Keratinocyte (primary cell): ENCODE data around the gene IKZF1. TPM values are rescaled to one million over a fixed set of nuclear protein-coding genes. Genes with fewer than 3 reads are reported as not detected.

ENCODE experiments used
- DNase-seq: peaks from one replicate; pipeline ENCODE4 v3.0.0-alpha.2; 2011; ENCODE audit warnings: low read depth, missing footprints, low spot score
- FAIRE-seq: peaks from 2 replicates; lab custom pipeline; 2011; peaks lifted over from hg19 to GRCh38; lab: Jason Lieb, UNC
- H2AFZ ChIP-seq: 2 replicates; pipeline ENCODE4 v1.6.0; 2012; ENCODE audit warnings: low read length, control low read depth, inconsistent platforms; ENCODE audit not compliant: control insufficient read depth
- H3K27ac ChIP-seq: 2 replicates; pipeline ENCODE4 v1.5.1; 2011; ENCODE audit warnings: low read length; ENCODE audit not compliant: control insufficient read depth, insufficient read depth
- H3K27me3 ChIP-seq: 3 replicates; pipeline ENCODE4 v1.6.0; 2011; ENCODE audit warnings: low read length; ENCODE audit not compliant: control insufficient read depth, insufficient read depth; ENCODE audit errors: extremely low read depth
- H3K36me3 ChIP-seq, 2 experiments: 2 replicates in 1 of 2; 3 replicates in 1 of 2; pipeline ENCODE4 v1.5.1; 2011; ENCODE audit warnings: low read length in 2 of 2, mild to moderate bottlenecking in 1 of 2; ENCODE audit not compliant: control insufficient read depth in 2 of 2, insufficient read depth in 2 of 2; ENCODE audit errors: extremely low read depth in 1 of 2
- H3K4me1 ChIP-seq: 3 replicates; pipeline ENCODE4 v1.5.1; 2011; ENCODE audit warnings: low read length; ENCODE audit not compliant: control insufficient read depth, insufficient read depth; ENCODE audit errors: extremely low read depth
- H3K4me2 ChIP-seq: 3 replicates; pipeline ENCODE4 v1.6.0; 2011; ENCODE audit warnings: low read depth, low read length; ENCODE audit not compliant: control insufficient read depth, insufficient read depth; ENCODE audit errors: extremely low read depth
- H3K4me3 ChIP-seq, 3 experiments: fragments of 200-600 bp in 1 of 3; sonication (generic) in 1 of 3; 2 replicates in 2 of 3; 3 replicates in 1 of 3; pipeline ENCODE4 v1.5.1; 2011 to 2016; ENCODE audit warnings: low read length in 3 of 3, mild to moderate bottlenecking in 3 of 3, control low read depth in 2 of 3, inconsistent platforms in 1 of 3, low read depth in 1 of 3, mixed read lengths in 1 of 3, mixed run types in 1 of 3, moderate library complexity in 1 of 3; ENCODE audit not compliant: control insufficient read depth in 2 of 3, insufficient read depth in 2 of 3; ENCODE audit errors: extremely low read depth in 1 of 3
- H3K79me2 ChIP-seq: 2 replicates; pipeline ENCODE4 v1.6.0; 2012; ENCODE audit warnings: low read length; ENCODE audit not compliant: control insufficient read depth, insufficient read depth
- H3K9ac ChIP-seq: 3 replicates; pipeline ENCODE4 v1.6.0; 2011; ENCODE audit warnings: low read length; ENCODE audit not compliant: control insufficient read depth, insufficient read depth; ENCODE audit errors: extremely low read depth
- H3K9me1 ChIP-seq: 3 replicates; pipeline ENCODE4 v1.6.0; 2011; ENCODE audit warnings: low read length; ENCODE audit not compliant: control insufficient read depth, insufficient read depth; ENCODE audit errors: extremely low read depth
- H3K9me3 ChIP-seq: 2 replicates; pipeline ENCODE4 v1.5.1; 2012; ENCODE audit warnings: low read depth, low read length; ENCODE audit not compliant: control insufficient read depth
- H4K20me1 ChIP-seq: 3 replicates; pipeline ENCODE4 v1.6.0; 2011; ENCODE audit warnings: low read length; ENCODE audit not compliant: control insufficient read depth, insufficient read depth; ENCODE audit errors: extremely low read depth
- EZH2 ChIP-seq: IDR thresholded peaks from one replicate; pipeline ENCODE4 v1.6.1; 2012; ENCODE audit warnings: inconsistent platforms, mild to moderate bottlenecking, low read length, moderate library complexity
- dilution Hi-C: fragments of 300-500 bp; cut with MboI; formaldehyde crosslinking; loops from one replicate; pipeline ENCODE4 v1.7.0; 2020; ENCODE audit warnings: low sequenced_read_pairs; ENCODE audit not compliant: extremely low pct_ligation_motif_present
- polyA plus RNA-seq, 5 experiments: library from polyadenylated mRNA; depleted of rRNA in 3 of 5; stranded (reverse) in 3 of 5; stranded (forward) in 1 of 5; unstranded in 1 of 5; fragments of >200 nt; gene quantifications; 1 replicate in 1 of 5; 2 replicates in 3 of 5; 3 replicates in 1 of 5; pipeline versions ENCODE4 v1.2.1 to v1.2.3, GENCODE V29; 2011 to 2012; ENCODE audit warnings: missing spikeins in 2 of 5, low read depth in 1 of 5, low replicate concordance in 1 of 5
- TF ChIP-seq, protein P1 (sequence below), 3 experiments: IDR thresholded peaks in 1 of 3; conservative IDR thresholded peaks in 1 of 3; optimal IDR thresholded peaks in 1 of 3; 2 replicates in 2 of 3; 3 replicates in 1 of 3; pipeline versions ENCODE3 to v1.5.1; 2011; ENCODE audit warnings: low read length in 3 of 3, mild to moderate bottlenecking in 3 of 3, moderate library complexity in 2 of 3, control low read depth in 1 of 3, inconsistent platforms in 1 of 3; ENCODE audit not compliant: insufficient read depth in 2 of 3; ENCODE audit errors: extremely low read depth in 1 of 3

IKZF1 gene
- polyA plus RNA-seq, 1 donor (not counting 4 experiments of a cell fraction or from before 2014, with no cell fraction given) = not detected

DNA sequence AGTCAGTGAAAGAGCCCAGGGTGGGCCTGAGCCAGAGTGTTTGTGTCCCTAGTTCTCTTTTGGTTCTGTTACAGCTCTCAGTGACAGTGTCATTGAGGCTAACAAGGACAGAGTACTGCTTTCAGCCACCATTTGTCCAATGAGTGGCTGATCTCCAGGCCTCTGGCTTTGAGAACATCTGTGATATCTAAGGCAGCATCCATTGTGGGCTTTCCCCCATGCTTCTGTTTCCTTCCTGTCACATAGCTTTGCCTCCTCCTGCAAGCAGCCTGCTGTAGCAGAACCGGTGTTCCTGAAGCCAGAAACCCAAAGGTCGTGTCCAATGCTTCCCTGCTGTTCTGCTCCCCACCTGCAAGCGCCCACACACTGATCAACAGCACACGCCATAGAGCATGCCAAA lies 68.4 kb downstream of the IKZF1 start:
- Histone ChIP-seq H3K4me2 (no peak overlapping the region), H3K4me3 (no peak overlapping the region), H3K27ac (no peak overlapping the region), H3K79me2 (no peaks in the 10 kb centered on the region), H3K4me1 (no peaks in the 10 kb centered on the region), H3K9me1 (no peaks in the 10 kb centered on the region), H3K9me3 (peaks cover 2% of the 10 kb centered on the region), H4K20me1 (no peaks in the 10 kb centered on the region), H3K36me3 (no peaks in the 10 kb centered on the region), H2AFZ (no peak overlapping the region), H3K9ac (no peak overlapping the region), H3K27me3 (peaks cover 3% of the 10 kb centered on the region)
- TF ChIP-seq, protein P1, sequence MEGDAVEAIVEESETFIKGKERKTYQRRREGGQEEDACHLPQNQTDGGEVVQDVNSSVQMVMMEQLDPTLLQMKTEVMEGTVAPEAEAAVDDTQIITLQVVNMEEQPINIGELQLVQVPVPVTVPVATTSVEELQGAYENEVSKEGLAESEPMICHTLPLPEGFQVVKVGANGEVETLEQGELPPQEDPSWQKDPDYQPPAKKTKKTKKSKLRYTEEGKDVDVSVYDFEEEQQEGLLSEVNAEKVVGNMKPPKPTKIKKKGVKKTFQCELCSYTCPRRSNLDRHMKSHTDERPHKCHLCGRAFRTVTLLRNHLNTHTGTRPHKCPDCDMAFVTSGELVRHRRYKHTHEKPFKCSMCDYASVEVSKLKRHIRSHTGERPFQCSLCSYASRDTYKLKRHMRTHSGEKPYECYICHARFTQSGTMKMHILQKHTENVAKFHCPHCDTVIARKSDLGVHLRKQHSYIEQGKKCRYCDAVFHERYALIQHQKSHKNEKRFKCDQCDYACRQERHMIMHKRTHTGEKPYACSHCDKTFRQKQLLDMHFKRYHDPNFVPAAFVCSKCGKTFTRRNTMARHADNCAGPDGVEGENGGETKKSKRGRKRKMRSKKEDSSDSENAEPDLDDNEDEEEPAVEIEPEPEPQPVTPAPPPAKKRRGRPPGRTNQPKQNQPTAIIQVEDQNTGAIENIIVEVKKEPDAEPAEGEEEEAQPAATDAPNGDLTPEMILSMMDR (optimal IDR thresholded peaks at IDR 0.05 in 1 of 3, IDR thresholded peaks at IDR 0.05 in 1 of 3, conservative IDR thresholded peaks at IDR 0.05 in 1 of 3; ENCODE audit: extremely low read depth in 1 of 3, insufficient read depth in 2 of 3, low read length in 3 of 3) = no peak
- TF ChIP-seq EZH2 = no peak
- dilution Hi-C loops = no loop called here
- FAIRE-seq (no peak), DNase-seq (no peak)

DNA sequence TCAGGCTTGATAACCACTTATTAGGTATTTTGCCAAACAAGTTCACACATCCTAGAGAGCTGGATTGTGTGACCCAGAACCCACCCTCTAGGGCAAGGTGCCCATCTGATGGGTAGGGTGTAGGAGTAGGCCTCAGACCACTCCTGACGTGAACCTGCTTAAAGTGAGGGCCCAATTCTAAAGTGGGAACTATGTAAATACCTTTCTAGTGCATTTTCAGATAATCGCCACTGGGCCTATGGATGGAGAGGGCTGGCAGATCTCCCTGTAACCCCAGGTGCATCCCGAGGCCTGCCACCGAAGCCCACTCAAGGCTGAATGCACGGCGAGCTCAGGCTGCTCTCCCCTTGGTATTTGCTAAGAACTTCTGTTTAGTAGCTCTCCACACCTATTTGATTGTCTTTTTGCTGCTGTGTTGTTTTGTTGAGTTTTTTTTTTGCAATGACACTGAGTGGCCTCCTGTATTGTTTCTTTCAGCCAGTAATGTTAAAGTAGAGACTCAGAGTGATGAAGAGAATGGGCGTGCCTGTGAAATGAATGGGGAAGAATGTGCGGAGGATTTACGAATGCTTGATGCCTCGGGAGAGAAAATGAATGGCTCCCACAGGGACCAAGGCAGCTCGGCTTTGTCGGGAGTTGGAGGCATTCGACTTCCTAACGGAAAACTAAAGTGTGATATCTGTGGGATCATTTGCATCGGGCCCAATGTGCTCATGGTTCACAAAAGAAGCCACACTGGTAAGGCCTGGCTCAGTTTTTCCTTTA lies 71.7 kb downstream of the IKZF1 start:
- H3K4me2 ChIP-seq = no peak overlapping the region
- DNase-seq = no peak
- no peak overlapping the region for H3K9ac ChIP-seq
- peaks cover 16% of the 10 kb centered on the region for H3K4me1 ChIP-seq
- H3K36me3 ChIP-seq = no peaks in the 10 kb centered on the region
- no peaks in the 10 kb centered on the region for H3K79me2 ChIP-seq
- no peak overlapping the region for H3K4me3 ChIP-seq
- no peaks in the 10 kb centered on the region for H3K9me3 ChIP-seq
- H3K9me1 ChIP-seq = no peaks in the 10 kb centered on the region
- no peak for FAIRE-seq
- TF ChIP-seq, protein P1 (optimal IDR thresholded peaks at IDR 0.05 in 1 of 3, IDR thresholded peaks at IDR 0.05 in 1 of 3, conservative IDR thresholded peaks at IDR 0.05 in 1 of 3; ENCODE audit: extremely low read depth in 1 of 3, insufficient read depth in 2 of 3, low read length in 3 of 3) = no peak
- TF ChIP-seq EZH2 = no peak
- dilution Hi-C loops = no loop called here
- H3K27ac ChIP-seq = no peak overlapping the region
- no peaks in the 10 kb centered on the region for H4K20me1 ChIP-seq
- H3K27me3 ChIP-seq = peaks cover 3% of the 10 kb centered on the region
- H2AFZ ChIP-seq = no peak overlapping the region
